Activated CD4-positive, alpha-beta T cell treated with anti-CD3 and anti-CD28 coated beads, Interleukin-10, Interleukin-2, amounts not matched to agents 100 ng/mL and 50 ng/mL, durations not matched to agents 16 hours and 8 hours (primary cell): ENCODE results near the gene STX10.

Experiments
- DNase-seq: peaks from one replicate; pipeline ENCODE4 v3.0.0-alpha.2; 2020

The STX10 gene

DNA sequence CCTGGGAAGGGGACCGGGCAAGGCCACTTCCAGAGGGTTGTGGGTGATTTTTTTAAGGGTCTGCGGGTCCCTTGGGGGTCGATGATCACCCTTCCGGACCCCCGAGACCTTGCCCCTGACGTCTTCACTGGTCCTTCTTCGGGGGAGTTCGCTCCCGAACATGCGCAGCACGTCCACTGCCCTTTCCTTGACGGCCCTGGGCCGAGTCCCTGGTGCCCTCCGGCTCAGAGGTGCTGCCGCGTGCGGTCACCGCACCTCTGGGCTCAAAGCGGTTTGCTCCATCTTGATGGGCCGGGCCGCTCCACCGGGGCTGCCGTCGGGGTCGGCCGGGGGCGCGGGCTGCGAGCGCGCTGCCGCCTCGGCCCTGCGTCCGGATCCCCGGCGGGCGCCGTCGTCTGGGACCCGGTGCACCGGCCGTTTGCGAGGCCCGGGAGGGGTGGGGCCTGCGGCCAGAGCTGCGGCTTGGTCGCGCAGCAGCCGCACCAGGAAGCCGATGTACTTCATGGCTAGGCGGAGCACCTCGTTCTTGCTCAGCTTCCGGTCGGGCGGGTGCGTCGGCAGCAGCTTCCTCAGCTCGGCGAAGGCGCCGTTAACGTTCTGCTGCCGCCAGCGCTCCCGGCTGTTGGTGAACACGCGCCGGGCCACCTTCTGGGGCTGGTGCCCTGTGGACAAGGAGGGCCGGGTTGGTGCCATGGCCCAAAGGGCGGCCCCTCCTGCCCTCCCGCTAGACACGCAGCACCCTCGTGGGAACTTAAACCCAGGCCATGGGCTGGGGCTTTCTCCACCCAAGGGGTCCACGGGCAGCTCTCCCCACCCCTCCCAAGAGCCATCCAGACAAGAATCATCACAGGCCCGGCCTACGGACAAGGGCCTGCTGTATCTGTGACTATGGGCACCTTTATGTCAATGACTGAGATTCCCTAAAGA is 50.8 kb downstream of the STX10 start:
- peak; percentile 89 for DNase-seq

GRCh38 chr19:13098277-13099072 is 51.7 kb downstream of the STX10 start:
- no peak for DNase-seq

GRCh38 chr19:13097463-13098258 is 52.5 kb downstream of the STX10 start:
- DNase-seq: no peak

GRCh38 chr19:13097033-13097462 is 53.1 kb downstream of the STX10 start:
- no peak for DNase-seq

DNA sequence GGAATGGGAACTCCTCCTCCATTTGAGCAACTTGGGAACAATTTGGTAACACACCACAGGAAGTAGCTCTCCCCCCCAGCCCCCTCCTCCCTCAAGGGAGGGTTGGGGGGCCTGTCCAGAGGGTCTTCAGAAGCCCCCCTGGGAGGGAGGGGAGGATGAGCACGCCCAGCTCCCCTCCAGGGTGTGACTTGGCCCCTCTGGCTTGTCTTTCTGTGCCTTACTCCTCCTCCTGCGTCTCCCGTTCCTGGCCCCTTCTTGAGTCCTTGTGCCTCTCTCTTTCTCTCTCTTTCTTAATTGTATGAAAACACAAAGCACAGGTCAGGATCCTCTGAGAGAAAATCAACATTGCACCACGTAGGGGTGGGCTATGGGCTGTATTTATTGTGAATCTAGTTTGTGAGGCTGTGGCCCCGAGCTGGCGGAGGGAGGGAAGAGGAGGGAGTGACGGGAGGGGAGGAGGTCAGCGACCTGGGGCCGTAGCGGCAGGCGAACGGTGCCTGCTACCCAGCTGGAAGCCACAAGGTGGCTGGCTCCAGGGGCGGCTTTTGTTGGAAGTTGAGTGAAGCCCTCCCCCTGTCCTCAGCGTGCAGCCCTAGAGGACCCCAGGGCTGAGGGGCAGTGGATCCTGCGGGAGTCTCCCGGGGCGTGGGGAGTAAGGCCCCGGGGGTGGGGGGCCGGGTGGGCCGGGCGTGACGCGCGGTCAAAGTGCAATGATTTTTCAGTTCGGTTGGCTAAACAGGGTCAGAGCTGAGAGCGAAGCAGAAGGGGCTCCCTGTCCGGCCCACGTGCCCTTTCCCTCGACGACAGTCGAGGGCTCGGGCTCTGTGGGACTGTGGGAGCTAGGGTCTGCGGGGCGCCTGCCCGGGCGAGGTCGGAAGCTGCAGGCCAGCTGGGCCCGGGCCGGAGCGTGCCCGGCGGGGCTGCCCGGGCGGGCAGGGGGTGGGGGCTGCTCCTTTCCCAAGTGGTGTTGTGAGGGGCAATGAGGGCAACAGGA is 53.9 kb downstream of the STX10 start:
- DNase-seq: no peak

DNA sequence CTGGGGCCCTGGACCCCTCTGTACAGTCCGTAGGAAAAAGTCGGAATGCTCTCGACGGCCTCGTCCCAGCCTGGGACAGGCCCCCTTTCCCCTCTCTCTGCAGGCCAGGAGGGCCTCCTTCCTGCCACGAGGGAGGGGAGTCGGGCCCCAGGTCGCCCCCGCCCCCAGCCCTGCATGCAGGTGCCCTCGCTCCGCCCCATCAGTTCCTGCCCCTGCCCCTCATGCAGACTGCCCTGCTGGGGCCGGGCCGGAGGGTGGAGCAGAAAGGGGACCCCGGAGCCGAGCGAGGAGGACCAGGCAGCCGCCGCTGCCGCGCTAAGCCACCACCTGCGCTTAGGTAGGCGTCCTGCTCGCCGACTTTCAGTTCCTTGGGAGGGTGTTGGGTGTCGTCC is 54.8 kb downstream of the STX10 start:
- no peak for DNase-seq

GRCh38 chr19:13094771-13095392 is 55.3 kb downstream of the STX10 start:
- no peak for DNase-seq

DNA sequence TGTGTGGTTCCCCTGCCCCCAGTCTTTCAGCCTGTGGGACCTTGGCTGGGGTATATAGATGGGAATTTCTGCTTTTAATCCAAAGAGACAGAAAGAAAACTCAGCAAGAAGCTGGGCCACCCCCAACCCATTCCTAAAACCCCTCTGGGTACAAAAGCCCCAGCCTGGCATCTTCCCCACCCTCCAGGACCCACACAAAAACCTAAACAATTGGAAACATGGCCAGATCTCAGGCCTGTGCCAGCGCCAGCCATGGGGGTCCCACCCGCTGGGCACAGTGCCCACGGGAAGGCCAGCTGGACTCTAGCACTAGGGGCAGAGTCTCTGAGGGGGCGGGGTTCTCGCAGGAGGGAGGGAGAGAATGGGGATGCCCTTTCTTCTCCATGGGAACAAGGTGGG is 56.1 kb downstream of the STX10 start:
- no peak for DNase-seq
